PC-9 (cell line): ENCODE measurements around the gene PPP2R3B. TPM values are rescaled to one million over a fixed set of nuclear protein-coding genes. Genes with fewer than 3 reads are reported as not detected.
"Not testable (repeated sequence)": the region's sequence is repeated elsewhere in the genome, so short reads cannot be mapped to it uniquely, and the experiment has no call there.

Experiments used
- BruUV-seq: library from RNA; stranded (reverse); fragments of 400-500 nt; replicated peaks from 2 replicates; lab custom pipeline; 2021; lab: Mats Ljungman, UMichigan
- CTCF ChIA-PET: fragments of 300-600 bp; sonication (Branson Sonifier 250); formaldehyde crosslinking; loops from one replicate; lab custom pipeline; 2022; ENCODE audit warnings: antibody characterized with exemption; lab: Charles Lee
- POLR2A ChIA-PET: fragments of 300-600 bp; sonication (Branson Sonifier 250); formaldehyde crosslinking; loops from one replicate; lab custom pipeline; 2022; ENCODE audit warnings: antibody characterized with exemption; ENCODE audit not compliant: unreplicated experiment; lab: Charles Lee
- DNase-seq, 2 experiments: peaks; one replicate each; pipeline versions ENCODE4 v3.0.0 to v3.0.0-alpha.2; 2015 to 2022; ENCODE audit warnings: mixed read lengths in 1 of 2
- H2AFZ ChIP-seq: fragments of 200-600 bp; sonication (generic); 2 replicates; pipeline ENCODE4 v1.8.1; 2017; ENCODE audit warnings: antibody characterized with exemption
- H3F3A ChIP-seq: fragments of 200-600 bp; sonication (generic); 2 replicates; pipeline ENCODE4 v1.8.1; 2017; ENCODE audit warnings: antibody characterized with exemption, mild to moderate bottlenecking, low read depth; ENCODE audit not compliant: insufficient read depth
- H3K27ac ChIP-seq: fragments of 200-600 bp; sonication (generic); 2 replicates; pipeline ENCODE4 v1.6.1; 2016; ENCODE audit warnings: mixed run types
- H3K27me3 ChIP-seq: fragments of 200-600 bp; sonication (generic); 2 replicates; pipeline ENCODE4 v1.6.1; 2016; ENCODE audit warnings: low read depth, mixed run types; ENCODE audit not compliant: insufficient read depth
- H3K36me3 ChIP-seq: fragments of 200-600 bp; sonication (generic); 2 replicates; pipeline ENCODE4 v1.6.1; 2016; ENCODE audit warnings: low read depth, mixed run types
- H3K4me1 ChIP-seq: fragments of 200-600 bp; sonication (generic); replicated peaks from 2 replicates; pipeline ENCODE4 v1.6.1; 2016; ENCODE audit warnings: mixed run types; ENCODE audit not compliant: insufficient read depth
- H3K4me2 ChIP-seq: fragments of 200-600 bp; sonication (generic); 2 replicates; pipeline ENCODE4 v1.6.1; 2017; ENCODE audit warnings: mixed run types
- H3K4me3 ChIP-seq: fragments of 200-600 bp; sonication (generic); 2 replicates; pipeline ENCODE4 v1.6.1; 2016; ENCODE audit warnings: mixed run types
- H3K79me2 ChIP-seq: fragments of 200-600 bp; sonication (generic); 2 replicates; pipeline ENCODE4 v1.6.1; 2017; ENCODE audit warnings: low read depth, mixed run types
- H3K9me2 ChIP-seq: fragments of 200-600 bp; sonication (generic); 2 replicates; pipeline ENCODE4 v1.8.1; 2017; ENCODE audit warnings: mild to moderate bottlenecking; ENCODE audit not compliant: insufficient read depth
- H3K9me3 ChIP-seq: fragments of 200-600 bp; sonication (generic); 2 replicates; pipeline ENCODE4 v1.8.1; 2016; ENCODE audit warnings: low read depth; ENCODE audit not compliant: insufficient read depth
- H4K20me1 ChIP-seq: fragments of 200-600 bp; sonication (generic); 2 replicates; pipeline ENCODE4 v1.8.1; 2017; ENCODE audit not compliant: insufficient read depth
- CTCF ChIP-seq: fragments of 200-600 bp; sonication (generic); conservative IDR thresholded peaks from 2 replicates; pipeline ENCODE4 v1.6.1; 2017; ENCODE audit warnings: mixed run types, antibody characterized with exemption, mild to moderate bottlenecking, moderate library complexity
- EZH2 ChIP-seq: fragments of 200-600 bp; sonication (generic); IDR thresholded peaks from 2 replicates; pipeline ENCODE4 v1.8.0; 2017; ENCODE audit warnings: antibody characterized with exemption, low read depth
- intact Hi-C: fragments of 100-400 bp; cut with micrococcal nuclease; formaldehyde crosslinking; loops from one replicate; pipeline ENCODE4 v1.10.0; 2022; ENCODE audit not compliant: unreplicated experiment
- total RNA-seq: library from RNA; stranded (reverse); gene quantifications from 2 replicates; pipeline ENCODE4 v1.2.3, GENCODE V29; 2021

PPP2R3B gene
- total RNA-seq, 1 experiment from 2014 or later: 32.5 TPM

GRCh38 chrX:418927-419729 is 32.4 kb upstream of the PPP2R3B start:
- no peak overlapping the region for H3K27ac ChIP-seq
- H2AFZ ChIP-seq: no peak overlapping the region
- H4K20me1 ChIP-seq: no peaks in the 10 kb centered on the region
- H3K4me2 ChIP-seq: no peak overlapping the region
- H3K79me2 ChIP-seq: no peaks in the 10 kb centered on the region
- ChIA-PET CTCF (no interaction called here), POLR2A (no interaction called here)
- H3K9me3 ChIP-seq: no peaks in the 10 kb centered on the region
- intact Hi-C loops: no loop called here
- no peak overlapping the region for H3K4me3 ChIP-seq
- DNase-seq: no peak
- no peaks in the 10 kb centered on the region for H3K9me2 ChIP-seq
- no peaks in the 10 kb centered on the region; the same call in 1 of the 2 replicates for H3K27me3 ChIP-seq
- H3F3A ChIP-seq: no peaks in the 10 kb centered on the region
- no peaks in the 10 kb centered on the region for H3K4me1 ChIP-seq
- no peaks in the 10 kb centered on the region for H3K36me3 ChIP-seq
- BruUV-seq: no TSS peak
- TF ChIP-seq EZH2 (no peak), CTCF (no peak)

- CTCF ChIA-PET, H3K79me2 ChIP-seq, H4K20me1 ChIP-seq, H3K36me3 ChIP-seq, POLR2A ChIA-PET, H3K4me2 ChIP-seq, H3F3A ChIP-seq, BruUV-seq, H3K27me3 ChIP-seq, H3K4me1 ChIP-seq, H3K4me3 ChIP-seq, H3K27ac ChIP-seq, DNase-seq, H3K9me2 ChIP-seq, intact Hi-C loops, H3K9me3 ChIP-seq, H2AFZ ChIP-seq: not testable (repeated sequence)
Measured at GRCh38 chrX:415498-415897, 28.8 kb upstream of the PPP2R3B start.

- H3K9me3 ChIP-seq: no peaks in the 10 kb centered on the region
- no peak overlapping the region for H2AFZ ChIP-seq
- no peaks in the 10 kb centered on the region for H3F3A ChIP-seq
- TF ChIP-seq EZH2: no peak
- TF ChIP-seq CTCF: no peak
- no peaks in the 10 kb centered on the region for H3K79me2 ChIP-seq
- H3K4me3 ChIP-seq: no peak overlapping the region
- H3K27ac ChIP-seq: no peak overlapping the region
- no peak overlapping the region for H3K4me2 ChIP-seq
- H3K9me2 ChIP-seq: no peaks in the 10 kb centered on the region
- H4K20me1 ChIP-seq: no peaks in the 10 kb centered on the region
- BruUV-seq: no TSS peak
- ChIA-PET POLR2A (no interaction called here), CTCF (no interaction called here)
- no peak for DNase-seq
- no peaks in the 10 kb centered on the region for H3K4me1 ChIP-seq
- no peaks in the 10 kb centered on the region for H3K36me3 ChIP-seq
- H3K27me3 ChIP-seq: no peaks in the 10 kb centered on the region; the same call in none of the 2 replicates
- intact Hi-C loops: no loop called here
Measured at GRCh38 chrX:413322-414201, 26.9 kb upstream of the PPP2R3B start.
